ENCODE data around the gene TBX19.

- TF ChIP-seq CTCF (IDR thresholded peaks at IDR 0.05; ENCODE audit: poor library complexity) (no peak), EZH2 (IDR thresholded peaks at IDR 0.05; ENCODE audit: borderline replicate concordance) (no peak), EZH2phosphoT487 (IDR thresholded peaks at IDR 0.05; ENCODE audit: low read depth, severe bottlenecking, unreplicated experiment) (no peak)
Measured at GRCh38 chr1:168324745-168325425, 44.2 kb downstream of the TBX19 start.

Measured in hepatocyte (in vitro differentiated cells).